Measurements from ENCODE around the gene DZIP1L.

GRCh38 chr3:138118612-138119422, 3.4 kb upstream of the DZIP1L start:
- TF ChIP-seq CBX8 (IDR thresholded peaks at IDR 0.05) = no peak
- TF ChIP-seq, protein P1, sequence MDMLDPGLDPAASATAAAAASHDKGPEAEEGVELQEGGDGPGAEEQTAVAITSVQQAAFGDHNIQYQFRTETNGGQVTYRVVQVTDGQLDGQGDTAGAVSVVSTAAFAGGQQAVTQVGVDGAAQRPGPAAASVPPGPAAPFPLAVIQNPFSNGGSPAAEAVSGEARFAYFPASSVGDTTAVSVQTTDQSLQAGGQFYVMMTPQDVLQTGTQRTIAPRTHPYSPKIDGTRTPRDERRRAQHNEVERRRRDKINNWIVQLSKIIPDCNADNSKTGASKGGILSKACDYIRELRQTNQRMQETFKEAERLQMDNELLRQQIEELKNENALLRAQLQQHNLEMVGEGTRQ (IDR thresholded peaks at IDR 0.05) = no peak
- TF ChIP-seq, protein P2, sequence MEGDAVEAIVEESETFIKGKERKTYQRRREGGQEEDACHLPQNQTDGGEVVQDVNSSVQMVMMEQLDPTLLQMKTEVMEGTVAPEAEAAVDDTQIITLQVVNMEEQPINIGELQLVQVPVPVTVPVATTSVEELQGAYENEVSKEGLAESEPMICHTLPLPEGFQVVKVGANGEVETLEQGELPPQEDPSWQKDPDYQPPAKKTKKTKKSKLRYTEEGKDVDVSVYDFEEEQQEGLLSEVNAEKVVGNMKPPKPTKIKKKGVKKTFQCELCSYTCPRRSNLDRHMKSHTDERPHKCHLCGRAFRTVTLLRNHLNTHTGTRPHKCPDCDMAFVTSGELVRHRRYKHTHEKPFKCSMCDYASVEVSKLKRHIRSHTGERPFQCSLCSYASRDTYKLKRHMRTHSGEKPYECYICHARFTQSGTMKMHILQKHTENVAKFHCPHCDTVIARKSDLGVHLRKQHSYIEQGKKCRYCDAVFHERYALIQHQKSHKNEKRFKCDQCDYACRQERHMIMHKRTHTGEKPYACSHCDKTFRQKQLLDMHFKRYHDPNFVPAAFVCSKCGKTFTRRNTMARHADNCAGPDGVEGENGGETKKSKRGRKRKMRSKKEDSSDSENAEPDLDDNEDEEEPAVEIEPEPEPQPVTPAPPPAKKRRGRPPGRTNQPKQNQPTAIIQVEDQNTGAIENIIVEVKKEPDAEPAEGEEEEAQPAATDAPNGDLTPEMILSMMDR (IDR thresholded peaks at IDR 0.05) = peak; percentile 70
- no peak for TF ChIP-seq ATOH8 (CRISPR knock-in tag; IDR thresholded peaks at IDR 0.05; ENCODE audit: low read depth)
